ENCODE data around the gene TUBGCP2. TPM values are rescaled to one million over a fixed set of nuclear protein-coding genes. Genes with fewer than 3 reads are reported as not detected.
"Not testable (repeated sequence)": the region's sequence is repeated elsewhere in the genome, so short reads cannot be mapped to it uniquely, and the experiment has no call there.

Gene TUBGCP2
- polyA plus RNA-seq, 3 donors = 25.9 to 78.6 (median 39.3) TPM

DNA sequence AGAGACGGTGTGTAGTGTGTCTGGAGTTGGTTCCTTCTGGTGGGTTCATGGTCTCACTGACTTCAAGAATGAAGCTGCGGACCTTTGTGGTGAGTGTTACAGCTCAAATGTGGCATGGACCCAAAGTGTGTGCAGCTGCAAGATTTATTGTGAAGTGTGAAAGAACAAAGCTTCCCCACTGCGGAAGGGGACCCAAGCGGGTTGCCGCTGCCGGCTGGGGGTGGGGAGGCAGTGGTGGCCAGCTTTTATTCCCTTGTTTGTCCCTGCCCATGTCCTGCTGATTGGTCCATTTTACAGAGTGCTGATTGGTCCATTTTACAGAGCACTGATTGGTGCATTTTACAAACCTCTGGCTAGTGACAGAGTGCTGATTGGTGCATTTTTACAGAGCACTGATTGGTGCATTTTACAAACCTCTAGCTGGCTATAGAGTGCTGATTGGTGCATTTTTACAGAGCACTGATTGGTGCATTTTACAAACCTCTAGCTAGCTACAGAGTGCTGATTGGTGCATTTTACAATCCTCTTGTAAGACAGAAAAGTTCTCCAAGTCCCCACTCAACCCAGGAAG is 12.3 kb upstream of the TUBGCP2 start:
- not testable (repeated sequence) for H3K36me3 ChIP-seq (replicated peaks in 1 of 2; ENCODE audit: control insufficient read depth in 1 of 2, insufficient read depth in 2 of 2, low read length in 2 of 2); H2AFZ ChIP-seq (ENCODE audit: insufficient read depth, low read depth, low read length, poor library complexity, severe bottlenecking); H3K4me3 Mint-ChIP-seq; H3K27ac Mint-ChIP-seq; H3K9ac ChIP-seq (ENCODE audit: insufficient read depth, low read length, poor library complexity, severe bottlenecking); H3K4me3 ChIP-seq (replicated peaks in 1 of 3; ENCODE audit: low read depth in 2 of 3, low read length in 3 of 3); H4K20me1 ChIP-seq (ENCODE audit: insufficient read depth, low read length); H3K79me2 ChIP-seq (ENCODE audit: insufficient read depth, low read length); DNase-seq; H3K4me1 Mint-ChIP-seq; H3K36me3 Mint-ChIP-seq; H3K27ac ChIP-seq (ENCODE audit: low read depth in 1 of 2, low read length in 2 of 2); H3K4me2 ChIP-seq (replicated peaks; ENCODE audit: extremely low read depth, low read length, poor library complexity, severe bottlenecking)
- peaks cover 19 to 49% (median 35%) of the 10 kb centered on the region in 3 donors for H3K27me3 Mint-ChIP-seq (ENCODE audit: low read depth in 3 of 3)
- Histone ChIP-seq H3K4me1 (ENCODE audit: control insufficient read depth in 1 of 2, insufficient read depth in 2 of 2, low read length in 2 of 2) (peaks cover 6 to 18% of the 10 kb centered on the region in 2 donors), H3K27me3 (ENCODE audit: control insufficient read depth in 2 of 2, insufficient read depth in 2 of 2, low read length in 2 of 2) (peaks cover 7 to 27% of the 10 kb centered on the region in 2 donors), H3K9me3 (replicated peaks in 1 of 2; ENCODE audit: control insufficient read depth in 1 of 2, insufficient read depth in 1 of 2, low read length in 2 of 2) (peaks cover 8 to 14% of the 10 kb centered on the region in 2 donors)
- intact Hi-C loops (cut with micrococcal nuclease) = loop anchor here in 1 of 2 donors (10.0 kb wide), 3 partner anchors 176 to 356 kb away; partner anchors contain the start of gene CYP2E1
- peaks cover 0 to 23% (median 17%) of the 10 kb centered on the region in 7 donors for H3K9me3 Mint-ChIP-seq
- 89% methylated on average over 6 of the region's 6 CpGs for WGBS (ENCODE audit: insufficient coverage)

- Histone ChIP-seq H3K27ac (ENCODE audit: low read depth in 1 of 2, low read length in 2 of 2) (no peak overlapping the region), H3K36me3 (replicated peaks in 1 of 2; ENCODE audit: control insufficient read depth in 1 of 2, insufficient read depth in 2 of 2, low read length in 2 of 2) (no peaks in the 10 kb centered on the region), H3K9ac (ENCODE audit: insufficient read depth, low read length, poor library complexity, severe bottlenecking) (peak overlapping the region; percentile 36), H3K79me2 (ENCODE audit: insufficient read depth, low read length) (no peaks in the 10 kb centered on the region), H4K20me1 (ENCODE audit: insufficient read depth, low read length) (no peaks in the 10 kb centered on the region), H3K9me3 (replicated peaks in 1 of 2; ENCODE audit: control insufficient read depth in 1 of 2, insufficient read depth in 1 of 2, low read length in 2 of 2) (peaks cover 6 to 8% of the 10 kb centered on the region in 2 donors), H3K27me3 (ENCODE audit: control insufficient read depth in 2 of 2, insufficient read depth in 2 of 2, low read length in 2 of 2) (peaks cover 0 to 13% of the 10 kb centered on the region in 2 donors), H3K4me3 (replicated peaks in 1 of 3; ENCODE audit: low read depth in 2 of 3, low read length in 3 of 3) (peak overlapping the region in 2 of 3 experiments; percentile 10 to 56), H2AFZ (ENCODE audit: insufficient read depth, low read depth, low read length, poor library complexity, severe bottlenecking) (peak overlapping the region; percentile 73), H3K4me1 (ENCODE audit: control insufficient read depth in 1 of 2, insufficient read depth in 2 of 2, low read length in 2 of 2) (peaks cover 6 to 7% of the 10 kb centered on the region in 2 donors), H3K4me2 (replicated peaks; ENCODE audit: extremely low read depth, low read length, poor library complexity, severe bottlenecking) (peak overlapping the region; percentile 74)
- Mint-ChIP-seq H3K4me1 (peaks cover 9% of the 10 kb centered on the region), H3K9me3 (peaks cover 0 to 26% (median 16%) of the 10 kb centered on the region in 7 donors), H3K36me3 (peaks cover 4 to 5% of the 10 kb centered on the region in 2 donors), H3K4me3 (peak overlapping the region; percentile 71 to 83), H3K27ac (peak overlapping the region in 1 of 7 donors; percentile 63), H3K27me3 (ENCODE audit: low read depth in 3 of 3) (peaks cover 20 to 33% (median 28%) of the 10 kb centered on the region in 3 donors)
- 10% methylated on average over 39 of the region's 51 CpGs for WGBS (ENCODE audit: insufficient coverage)
- DNase-seq = peak; percentile 61 to 70 (median 68)
- intact Hi-C loops (cut with micrococcal nuclease) = loop anchor here in 1 of 2 donors (5.0 kb wide), 2 partner anchors 176 to 376 kb away; partner anchors contain the start of gene CFAP46
- TF ChIP-seq, protein P1, sequence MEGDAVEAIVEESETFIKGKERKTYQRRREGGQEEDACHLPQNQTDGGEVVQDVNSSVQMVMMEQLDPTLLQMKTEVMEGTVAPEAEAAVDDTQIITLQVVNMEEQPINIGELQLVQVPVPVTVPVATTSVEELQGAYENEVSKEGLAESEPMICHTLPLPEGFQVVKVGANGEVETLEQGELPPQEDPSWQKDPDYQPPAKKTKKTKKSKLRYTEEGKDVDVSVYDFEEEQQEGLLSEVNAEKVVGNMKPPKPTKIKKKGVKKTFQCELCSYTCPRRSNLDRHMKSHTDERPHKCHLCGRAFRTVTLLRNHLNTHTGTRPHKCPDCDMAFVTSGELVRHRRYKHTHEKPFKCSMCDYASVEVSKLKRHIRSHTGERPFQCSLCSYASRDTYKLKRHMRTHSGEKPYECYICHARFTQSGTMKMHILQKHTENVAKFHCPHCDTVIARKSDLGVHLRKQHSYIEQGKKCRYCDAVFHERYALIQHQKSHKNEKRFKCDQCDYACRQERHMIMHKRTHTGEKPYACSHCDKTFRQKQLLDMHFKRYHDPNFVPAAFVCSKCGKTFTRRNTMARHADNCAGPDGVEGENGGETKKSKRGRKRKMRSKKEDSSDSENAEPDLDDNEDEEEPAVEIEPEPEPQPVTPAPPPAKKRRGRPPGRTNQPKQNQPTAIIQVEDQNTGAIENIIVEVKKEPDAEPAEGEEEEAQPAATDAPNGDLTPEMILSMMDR (IDR thresholded peaks at IDR 0.05) = peak; percentile 94
These were observed 9.9 kb upstream of the TUBGCP2 start for GRCh38 chr10:133318494-133319127.

Data from CD14-positive monocyte (primary cell).